SK-N-SH treated with all-trans-retinoic acid at 6 μM for 48 hours (cell line): Measurements from ENCODE around the gene COL16A1.

ENCODE experiments used
- ARNTL ChIP-seq: fragments of 450-650 bp; formaldehyde crosslinking; IDR thresholded peaks from 2 replicates; pipeline ENCODE4 v1.5.0; 2020; ENCODE audit warnings: low read depth, mild to moderate bottlenecking, moderate library complexity, borderline replicate concordance
- CREB5 ChIP-seq: fragments of 250-450 bp; sonication (Bioruptor Pico); IDR thresholded peaks from 2 replicates; pipeline ENCODE4 v1.5.1; 2020; ENCODE audit warnings: low read depth, mild to moderate bottlenecking, moderate library complexity
- ESRRG ChIP-seq: fragments of 250-450 bp; sonication (Bioruptor Pico); IDR thresholded peaks from 2 replicates; pipeline ENCODE4 v1.6.1; 2021; ENCODE audit warnings: mild to moderate bottlenecking
- ISL1 ChIP-seq: fragments of 250-450 bp; sonication (Bioruptor Pico); IDR thresholded peaks from 2 replicates; pipeline ENCODE4 v2.1.2; 2022; ENCODE audit warnings: mild to moderate bottlenecking, moderate library complexity
- TF ChIP-seq, protein P1 (sequence below): fragments of 250-450 bp; sonication (Bioruptor Pico); IDR thresholded peaks from 2 replicates; pipeline ENCODE4 v1.8.0; 2020; ENCODE audit warnings: mild to moderate bottlenecking, moderate library complexity, borderline replicate concordance
- TF ChIP-seq, protein P2 (sequence below): fragments of 250-450 bp; sonication (Bioruptor Pico); IDR thresholded peaks from 2 replicates; pipeline ENCODE4 v1.8.0; 2021; ENCODE audit warnings: low read depth, mild to moderate bottlenecking, moderate library complexity, borderline replicate concordance

- TF ChIP-seq, protein P1, sequence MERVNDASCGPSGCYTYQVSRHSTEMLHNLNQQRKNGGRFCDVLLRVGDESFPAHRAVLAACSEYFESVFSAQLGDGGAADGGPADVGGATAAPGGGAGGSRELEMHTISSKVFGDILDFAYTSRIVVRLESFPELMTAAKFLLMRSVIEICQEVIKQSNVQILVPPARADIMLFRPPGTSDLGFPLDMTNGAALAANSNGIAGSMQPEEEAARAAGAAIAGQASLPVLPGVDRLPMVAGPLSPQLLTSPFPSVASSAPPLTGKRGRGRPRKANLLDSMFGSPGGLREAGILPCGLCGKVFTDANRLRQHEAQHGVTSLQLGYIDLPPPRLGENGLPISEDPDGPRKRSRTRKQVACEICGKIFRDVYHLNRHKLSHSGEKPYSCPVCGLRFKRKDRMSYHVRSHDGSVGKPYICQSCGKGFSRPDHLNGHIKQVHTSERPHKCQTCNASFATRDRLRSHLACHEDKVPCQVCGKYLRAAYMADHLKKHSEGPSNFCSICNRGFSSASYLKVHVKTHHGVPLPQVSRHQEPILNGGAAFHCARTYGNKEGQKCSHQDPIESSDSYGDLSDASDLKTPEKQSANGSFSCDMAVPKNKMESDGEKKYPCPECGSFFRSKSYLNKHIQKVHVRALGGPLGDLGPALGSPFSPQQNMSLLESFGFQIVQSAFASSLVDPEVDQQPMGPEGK (CRISPR knock-in tag) = no peak
- 0 out of 2 replicates have a peak, but pooled peaks have one; percentile 58 for TF ChIP-seq CREB5
- TF ChIP-seq, protein P2, sequence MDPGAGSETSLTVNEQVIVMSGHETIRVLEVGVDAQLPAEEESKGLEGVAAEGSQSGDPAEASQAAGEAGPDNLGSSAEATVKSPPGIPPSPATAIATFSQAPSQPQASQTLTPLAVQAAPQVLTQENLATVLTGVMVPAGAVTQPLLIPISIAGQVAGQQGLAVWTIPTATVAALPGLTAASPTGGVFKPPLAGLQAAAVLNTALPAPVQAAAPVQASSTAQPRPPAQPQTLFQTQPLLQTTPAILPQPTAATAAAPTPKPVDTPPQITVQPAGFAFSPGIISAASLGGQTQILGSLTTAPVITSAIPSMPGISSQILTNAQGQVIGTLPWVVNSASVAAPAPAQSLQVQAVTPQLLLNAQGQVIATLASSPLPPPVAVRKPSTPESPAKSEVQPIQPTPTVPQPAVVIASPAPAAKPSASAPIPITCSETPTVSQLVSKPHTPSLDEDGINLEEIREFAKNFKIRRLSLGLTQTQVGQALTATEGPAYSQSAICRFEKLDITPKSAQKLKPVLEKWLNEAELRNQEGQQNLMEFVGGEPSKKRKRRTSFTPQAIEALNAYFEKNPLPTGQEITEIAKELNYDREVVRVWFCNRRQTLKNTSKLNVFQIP (CRISPR knock-in tag) = no peak
- no peak for TF ChIP-seq ARNTL (CRISPR knock-in tag)
- TF ChIP-seq ESRRG (CRISPR knock-in tag) = no peak
- 0 out of 2 replicates have a peak, but pooled peaks have one; percentile 32 for TF ChIP-seq ISL1 (CRISPR knock-in tag)
Measured at GRCh38 chr1:31627930-31628559, 75.8 kb downstream of the COL16A1 start.
